Measurements from ENCODE around the gene CDH13.

Gene CDH13

DNA sequence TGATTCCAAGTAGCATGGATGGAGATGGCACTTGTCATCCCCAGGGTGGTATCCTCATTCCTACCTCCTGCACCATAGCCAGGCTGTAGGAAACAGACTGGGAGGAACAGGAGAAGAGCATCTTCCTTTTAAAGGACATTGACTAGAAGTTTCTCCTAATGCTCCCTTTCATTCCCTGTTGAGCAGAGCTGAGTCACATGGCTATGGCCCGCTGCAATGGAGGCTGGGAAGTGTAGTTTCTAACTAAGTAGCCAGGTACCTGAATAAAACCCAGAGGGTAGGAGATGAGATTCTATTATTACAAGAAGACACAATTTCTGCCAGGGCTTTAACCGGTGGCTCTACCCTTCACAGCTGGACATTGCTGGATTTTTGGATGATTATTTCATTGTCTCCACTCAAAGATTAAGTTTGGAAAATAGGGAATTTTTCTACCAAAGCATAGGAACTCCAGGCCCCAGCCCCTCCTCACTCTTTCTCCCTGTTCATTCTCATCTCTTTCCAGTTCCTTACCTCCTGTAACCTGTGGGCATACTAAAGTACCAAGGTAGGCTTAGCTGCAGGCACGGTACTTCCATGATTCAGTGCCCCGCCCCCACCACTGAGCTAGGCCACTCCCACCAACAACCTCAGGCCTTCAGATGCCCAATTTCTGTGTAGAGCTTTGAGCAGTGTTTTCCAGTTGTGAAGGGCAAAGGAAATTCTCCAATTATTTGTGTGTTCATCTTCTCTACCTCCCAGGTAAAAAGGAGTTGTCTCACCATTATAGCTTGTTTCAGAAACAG is 378.3 kb downstream of the CDH13 start:
- H3K9me3 ChIP-seq (ENCODE audit: control insufficient read depth, insufficient read depth, low read length), result no peaks in the 10 kb centered on the region; the same call in 1 of the 2 replicates

GRCh38 chr16:83005653-83006160 is 378.9 kb downstream of the CDH13 start:
- H3K27me3 ChIP-seq (ENCODE audit: control insufficient read depth, insufficient read depth, low read length), result no peaks in the 10 kb centered on the region
- no peaks in the 10 kb centered on the region; the same call in 1 of the 2 replicates for H3K9me3 ChIP-seq (ENCODE audit: control insufficient read depth, insufficient read depth, low read length)
- no CpG with 5 or more reads among the region's 1 CpG for WGBS (ENCODE audit: insufficient coverage, insufficient read length)
- no peak for DNase-seq (ENCODE audit: low read depth, low spot score)
- no peaks in the 10 kb centered on the region for H3K4me1 ChIP-seq (ENCODE audit: control insufficient read depth, insufficient read depth, low read length)
- H3K36me3 ChIP-seq (ENCODE audit: control insufficient read depth, insufficient read depth, low read length), result no peaks in the 10 kb centered on the region
- no peak overlapping the region for H3K27ac ChIP-seq (ENCODE audit: low read length)
- no peak overlapping the region for H3K4me3 ChIP-seq (ENCODE audit: low read length)

More for the DNA sequence above, 378.3 kb downstream of the CDH13 start:
- Histone ChIP-seq H3K4me1 (ENCODE audit: control insufficient read depth, insufficient read depth, low read length) (no peaks in the 10 kb centered on the region), H3K27ac (ENCODE audit: low read length) (no peak overlapping the region), H3K36me3 (ENCODE audit: control insufficient read depth, insufficient read depth, low read length) (no peaks in the 10 kb centered on the region), H3K27me3 (ENCODE audit: control insufficient read depth, insufficient read depth, low read length) (no peaks in the 10 kb centered on the region), H3K4me3 (ENCODE audit: low read length) (no peak overlapping the region)
- DNase-seq (ENCODE audit: low read depth, low spot score), result no peak
- WGBS (ENCODE audit: insufficient coverage, insufficient read length), result no CpG with 5 or more reads among the region's 4 CpGs

GRCh38 chr16:83010776-83011720 is 384.3 kb downstream of the CDH13 start:
- Histone ChIP-seq H3K9me3 (ENCODE audit: control insufficient read depth, insufficient read depth, low read length) (no peaks in the 10 kb centered on the region), H3K4me1 (ENCODE audit: control insufficient read depth, insufficient read depth, low read length) (no peaks in the 10 kb centered on the region), H3K27me3 (ENCODE audit: control insufficient read depth, insufficient read depth, low read length) (no peaks in the 10 kb centered on the region), H3K4me3 (ENCODE audit: low read length) (no peak overlapping the region), H3K27ac (ENCODE audit: low read length) (no peak overlapping the region), H3K36me3 (ENCODE audit: control insufficient read depth, insufficient read depth, low read length) (no peaks in the 10 kb centered on the region)
- no CpG with 5 or more reads among the region's 15 CpGs for WGBS (ENCODE audit: insufficient coverage, insufficient read length)
- DNase-seq (ENCODE audit: low read depth, low spot score), result no peak

GRCh38 chr16:83011939-83012338 is 385.2 kb downstream of the CDH13 start:
- no CpG with 5 or more reads among the region's 2 CpGs for WGBS (ENCODE audit: insufficient coverage, insufficient read length)
- Histone ChIP-seq H3K27me3 (ENCODE audit: control insufficient read depth, insufficient read depth, low read length) (no peaks in the 10 kb centered on the region), H3K9me3 (ENCODE audit: control insufficient read depth, insufficient read depth, low read length) (no peaks in the 10 kb centered on the region), H3K27ac (ENCODE audit: low read length) (no peak overlapping the region), H3K36me3 (ENCODE audit: control insufficient read depth, insufficient read depth, low read length) (no peaks in the 10 kb centered on the region), H3K4me3 (ENCODE audit: low read length) (no peak overlapping the region), H3K4me1 (ENCODE audit: control insufficient read depth, insufficient read depth, low read length) (no peaks in the 10 kb centered on the region)
- DNase-seq (ENCODE audit: low read depth, low spot score), result no peak

DNA sequence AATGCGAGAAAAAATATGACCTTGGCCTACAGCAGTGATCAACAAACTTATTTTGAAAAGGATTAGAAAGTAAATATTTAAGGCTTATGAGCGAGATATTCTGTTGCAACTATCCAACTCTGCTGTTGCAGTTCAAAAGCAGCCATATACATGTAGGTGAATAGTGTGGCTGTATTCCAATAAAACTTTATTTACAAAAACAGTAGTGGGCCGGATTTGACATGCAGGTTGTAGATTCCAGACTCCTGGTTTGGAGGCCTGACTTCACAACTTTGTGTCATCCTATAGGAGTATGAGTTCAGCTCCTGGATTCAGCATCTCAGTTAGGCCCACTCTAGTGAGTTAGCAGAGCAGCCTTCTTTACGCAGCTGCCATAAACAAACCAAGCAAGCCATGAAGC is 386.3 kb downstream of the CDH13 start:
- no peak overlapping the region for H3K27ac ChIP-seq (ENCODE audit: low read length)
- no peaks in the 10 kb centered on the region for H3K9me3 ChIP-seq (ENCODE audit: control insufficient read depth, insufficient read depth, low read length)
- no peak for DNase-seq (ENCODE audit: low read depth, low spot score)
- no CpG with 5 or more reads among the region's 4 CpGs for WGBS (ENCODE audit: insufficient coverage, insufficient read length)
- no peaks in the 10 kb centered on the region for H3K27me3 ChIP-seq (ENCODE audit: control insufficient read depth, insufficient read depth, low read length)
- no peaks in the 10 kb centered on the region for H3K36me3 ChIP-seq (ENCODE audit: control insufficient read depth, insufficient read depth, low read length)
- H3K4me3 ChIP-seq (ENCODE audit: low read length), result no peak overlapping the region
- H3K4me1 ChIP-seq (ENCODE audit: control insufficient read depth, insufficient read depth, low read length), result no peaks in the 10 kb centered on the region

GRCh38 chr16:83019963-83020362 is 393.2 kb downstream of the CDH13 start:
- H3K9me3 ChIP-seq (ENCODE audit: control insufficient read depth, insufficient read depth, low read length), result no peaks in the 10 kb centered on the region
- WGBS (ENCODE audit: insufficient coverage, insufficient read length), result no CpG with 5 or more reads among the region's 6 CpGs
- no peaks in the 10 kb centered on the region for H3K36me3 ChIP-seq (ENCODE audit: control insufficient read depth, insufficient read depth, low read length)
- no peaks in the 10 kb centered on the region for H3K4me1 ChIP-seq (ENCODE audit: control insufficient read depth, insufficient read depth, low read length)
- no peak overlapping the region for H3K4me3 ChIP-seq (ENCODE audit: low read length)
- no peaks in the 10 kb centered on the region for H3K27me3 ChIP-seq (ENCODE audit: control insufficient read depth, insufficient read depth, low read length)
- no peak for DNase-seq (ENCODE audit: low read depth, low spot score)
- no peak overlapping the region for H3K27ac ChIP-seq (ENCODE audit: low read length)

- DNase-seq (ENCODE audit: low read depth, low spot score), result no peak
- Histone ChIP-seq H3K36me3 (ENCODE audit: control insufficient read depth, insufficient read depth, low read length) (no peaks in the 10 kb centered on the region), H3K27ac (ENCODE audit: low read length) (no peak overlapping the region), H3K9me3 (ENCODE audit: control insufficient read depth, insufficient read depth, low read length) (no peaks in the 10 kb centered on the region), H3K27me3 (ENCODE audit: control insufficient read depth, insufficient read depth, low read length) (no peaks in the 10 kb centered on the region), H3K4me3 (ENCODE audit: low read length) (no peak overlapping the region), H3K4me1 (ENCODE audit: control insufficient read depth, insufficient read depth, low read length) (no peaks in the 10 kb centered on the region)
- WGBS (ENCODE audit: insufficient coverage, insufficient read length), result no CpG with 5 or more reads among the region's 6 CpGs
These were observed 394.3 kb downstream of the CDH13 start for GRCh38 chr16:83021045-83021444.

- Histone ChIP-seq H3K27me3 (ENCODE audit: control insufficient read depth, insufficient read depth, low read length) (no peaks in the 10 kb centered on the region), H3K36me3 (ENCODE audit: control insufficient read depth, insufficient read depth, low read length) (no peaks in the 10 kb centered on the region), H3K4me3 (ENCODE audit: low read length) (no peak overlapping the region), H3K4me1 (ENCODE audit: control insufficient read depth, insufficient read depth, low read length) (no peaks in the 10 kb centered on the region), H3K27ac (ENCODE audit: low read length) (no peak overlapping the region), H3K9me3 (ENCODE audit: control insufficient read depth, insufficient read depth, low read length) (no peaks in the 10 kb centered on the region)
- no peak for DNase-seq (ENCODE audit: low read depth, low spot score)
- WGBS (ENCODE audit: insufficient coverage, insufficient read length), result no CpG with 5 or more reads among the region's 3 CpGs
These were observed 395.0 kb downstream of the CDH13 start for GRCh38 chr16:83021746-83022145.

DNA sequence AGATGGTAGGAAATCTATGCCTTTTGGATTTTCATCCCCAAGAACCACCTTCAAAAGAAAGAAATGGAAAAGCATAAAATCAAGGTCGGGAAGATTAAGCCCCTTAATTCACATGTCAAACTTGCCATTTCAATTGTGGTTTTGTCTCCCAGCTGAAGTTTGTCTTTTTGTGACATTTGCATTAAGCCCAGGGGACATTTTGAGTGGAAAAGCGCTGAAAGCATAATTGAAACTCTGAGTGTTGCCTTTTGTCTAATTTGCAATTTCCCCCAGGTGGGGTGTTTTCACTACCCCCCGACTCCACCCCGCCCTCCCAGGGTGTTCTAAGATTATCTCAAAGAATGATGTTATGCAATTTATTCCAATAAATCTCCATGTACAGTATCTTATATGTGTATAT is 396.2 kb downstream of the CDH13 start:
- Histone ChIP-seq H3K9me3 (ENCODE audit: control insufficient read depth, insufficient read depth, low read length) (no peaks in the 10 kb centered on the region), H3K4me3 (ENCODE audit: low read length) (no peak overlapping the region), H3K36me3 (ENCODE audit: control insufficient read depth, insufficient read depth, low read length) (no peaks in the 10 kb centered on the region), H3K4me1 (ENCODE audit: control insufficient read depth, insufficient read depth, low read length) (no peaks in the 10 kb centered on the region), H3K27ac (ENCODE audit: low read length) (no peak overlapping the region), H3K27me3 (ENCODE audit: control insufficient read depth, insufficient read depth, low read length) (no peaks in the 10 kb centered on the region)
- no peak for DNase-seq (ENCODE audit: low read depth, low spot score)
- WGBS (ENCODE audit: insufficient coverage, insufficient read length), result no CpG with 5 or more reads among the region's 4 CpGs

DNA sequence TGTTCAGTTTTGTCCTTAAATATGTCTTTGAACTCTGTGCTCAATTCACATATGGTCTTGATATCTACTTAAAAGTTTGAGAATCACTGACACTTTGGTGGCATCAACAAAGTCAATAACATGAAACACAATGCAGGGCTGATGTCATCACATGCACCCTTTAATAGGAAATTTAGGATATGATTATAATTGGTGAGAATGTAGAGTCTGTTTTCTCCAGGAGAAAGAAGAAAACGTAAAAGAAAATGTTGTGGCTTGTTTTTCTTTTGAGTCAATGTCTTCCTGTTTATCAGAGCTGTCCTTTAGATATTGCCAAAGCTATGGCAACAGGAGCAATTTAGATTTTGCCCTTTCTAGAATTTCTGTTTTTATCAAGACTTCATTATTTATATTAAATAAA is 396.9 kb downstream of the CDH13 start:
- Histone ChIP-seq H3K4me1 (ENCODE audit: control insufficient read depth, insufficient read depth, low read length) (no peaks in the 10 kb centered on the region), H3K36me3 (ENCODE audit: control insufficient read depth, insufficient read depth, low read length) (no peaks in the 10 kb centered on the region), H3K9me3 (ENCODE audit: control insufficient read depth, insufficient read depth, low read length) (no peaks in the 10 kb centered on the region), H3K27ac (ENCODE audit: low read length) (no peak overlapping the region), H3K4me3 (ENCODE audit: low read length) (no peak overlapping the region), H3K27me3 (ENCODE audit: control insufficient read depth, insufficient read depth, low read length) (no peaks in the 10 kb centered on the region)
- WGBS (ENCODE audit: insufficient coverage, insufficient read length), result no CpG with 5 or more reads among the region's 1 CpG
- DNase-seq (ENCODE audit: low read depth, low spot score), result no peak
